Stimulated activated naive CD4-positive, alpha-beta T cell treated with Interleukin-2 at 50 U/mL for 16 hours (primary cell): Measurements from ENCODE around the gene HDHD5.
A peak's percentile ranks its signal among the peaks of the same experiment; 100 is the strongest.

Experiments
- DNase-seq: peaks from one replicate; lab custom pipeline; 2025; lab: John Stamatoyannopoulos, UW

Gene HDHD5

GRCh38 chr22:17158568-17159503 lies at the start of gene HDHD5:
Gene HDHD5, minus strand, starts transcription at chr22:17159277. Its CDS starts 26 bp downstream, at chr22:17159251.
- DNase-seq, result peak; percentile 88

- DNase-seq, result no peak
Measured at GRCh38 chr22:17205432-17205831, 46.4 kb upstream of the HDHD5 start.

- DNase-seq, result no peak
Measured at GRCh38 chr22:17201285-17201945, 42.3 kb upstream of the HDHD5 start.

GRCh38 chr22:17199003-17199731 lies 40.1 kb upstream of the HDHD5 start:
- no peak for DNase-seq

- no peak for DNase-seq
Measured at GRCh38 chr22:17198170-17199002, 39.3 kb upstream of the HDHD5 start.

GRCh38 chr22:17194213-17194612 lies 35.1 kb upstream of the HDHD5 start:
- DNase-seq, result no peak

- no peak for DNase-seq
Measured at GRCh38 chr22:17192186-17192585, 33.1 kb upstream of the HDHD5 start.

GRCh38 chr22:17191163-17191784 lies 32.2 kb upstream of the HDHD5 start:
- DNase-seq, result no peak

GRCh38 chr22:17190702-17191101 lies 31.6 kb upstream of the HDHD5 start:
- no peak for DNase-seq

- no peak for DNase-seq
Measured at GRCh38 chr22:17176715-17177114, 17.6 kb upstream of the HDHD5 start.

GRCh38 chr22:17172029-17172833 lies 13.2 kb upstream of the HDHD5 start:
- no peak for DNase-seq

GRCh38 chr22:17171153-17172028 lies 12.3 kb upstream of the HDHD5 start:
- peak; percentile 71 for DNase-seq

GRCh38 chr22:17167486-17167885 lies 8.4 kb upstream of the HDHD5 start:
- DNase-seq, result no peak

GRCh38 chr22:17164392-17165024 lies 5.4 kb upstream of the HDHD5 start:
- DNase-seq, result no peak

- no peak for DNase-seq
Measured at GRCh38 chr22:17162731-17163130, 3.7 kb upstream of the HDHD5 start.

GRCh38 chr22:17161991-17162390 lies 2.9 kb upstream of the HDHD5 start:
- DNase-seq, result no peak

GRCh38 chr22:17159504-17159951 lies 451 bp upstream of the HDHD5 start:
- peak; percentile 69 for DNase-seq

- no peak for DNase-seq
Measured at GRCh38 chr22:17158176-17158567, 905 bp downstream of the HDHD5 start.

- no peak for DNase-seq
Measured at GRCh38 chr22:17157714-17158113, 1.4 kb downstream of the HDHD5 start.
